Upper lobe of left lung (tissue), 4 donors: ENCODE measurements around the gene LRCOL1.

ENCODE experiments used
- EP300 ChIP-seq, 4 donors: sonication (generic); formaldehyde crosslinking; IDR thresholded peaks; one replicate each; pipeline ENCODE4 v1.5.1; 2017; ENCODE audit warnings: antibody characterized with exemption in 4 of 4, control low read depth in 2 of 4
- TF ChIP-seq, protein P1 (sequence below), 6 experiments: fragments of 450-650 bp in 4 of 6; fragments of 200-600 bp in 2 of 6; sonication (generic) in 2 of 6; IDR thresholded peaks; one replicate each; pipeline ENCODE4 v1.5.1; 2016 to 2019; ENCODE audit warnings: antibody characterized with exemption in 6 of 6

DNA sequence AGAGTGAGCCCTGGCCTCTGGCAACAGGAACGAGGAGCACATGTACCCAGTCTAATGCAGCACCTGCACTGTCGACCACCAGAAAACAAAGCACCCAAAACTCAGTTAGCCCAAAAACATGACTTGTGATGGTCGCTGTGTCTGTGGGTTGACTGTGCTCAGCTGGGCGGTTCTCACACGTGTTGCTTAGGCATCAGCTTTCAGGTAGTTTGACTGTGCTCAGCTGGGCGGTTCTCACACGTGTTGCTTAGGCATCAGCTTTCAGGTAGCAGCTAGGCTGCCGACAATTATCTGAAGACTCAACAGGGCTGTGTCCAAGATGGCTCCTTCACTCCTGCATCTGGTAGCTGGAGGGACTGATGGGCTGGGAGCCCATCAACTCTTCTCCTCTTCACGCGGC lies 1.2 kb upstream of the LRCOL1 start:
- TF ChIP-seq, protein P1, sequence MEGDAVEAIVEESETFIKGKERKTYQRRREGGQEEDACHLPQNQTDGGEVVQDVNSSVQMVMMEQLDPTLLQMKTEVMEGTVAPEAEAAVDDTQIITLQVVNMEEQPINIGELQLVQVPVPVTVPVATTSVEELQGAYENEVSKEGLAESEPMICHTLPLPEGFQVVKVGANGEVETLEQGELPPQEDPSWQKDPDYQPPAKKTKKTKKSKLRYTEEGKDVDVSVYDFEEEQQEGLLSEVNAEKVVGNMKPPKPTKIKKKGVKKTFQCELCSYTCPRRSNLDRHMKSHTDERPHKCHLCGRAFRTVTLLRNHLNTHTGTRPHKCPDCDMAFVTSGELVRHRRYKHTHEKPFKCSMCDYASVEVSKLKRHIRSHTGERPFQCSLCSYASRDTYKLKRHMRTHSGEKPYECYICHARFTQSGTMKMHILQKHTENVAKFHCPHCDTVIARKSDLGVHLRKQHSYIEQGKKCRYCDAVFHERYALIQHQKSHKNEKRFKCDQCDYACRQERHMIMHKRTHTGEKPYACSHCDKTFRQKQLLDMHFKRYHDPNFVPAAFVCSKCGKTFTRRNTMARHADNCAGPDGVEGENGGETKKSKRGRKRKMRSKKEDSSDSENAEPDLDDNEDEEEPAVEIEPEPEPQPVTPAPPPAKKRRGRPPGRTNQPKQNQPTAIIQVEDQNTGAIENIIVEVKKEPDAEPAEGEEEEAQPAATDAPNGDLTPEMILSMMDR (IDR thresholded peaks at IDR 0.05): no peak
- TF ChIP-seq EP300 (IDR thresholded peaks at IDR 0.05): no peak
